Measurements from ENCODE around the gene SRBD1.

DNA sequence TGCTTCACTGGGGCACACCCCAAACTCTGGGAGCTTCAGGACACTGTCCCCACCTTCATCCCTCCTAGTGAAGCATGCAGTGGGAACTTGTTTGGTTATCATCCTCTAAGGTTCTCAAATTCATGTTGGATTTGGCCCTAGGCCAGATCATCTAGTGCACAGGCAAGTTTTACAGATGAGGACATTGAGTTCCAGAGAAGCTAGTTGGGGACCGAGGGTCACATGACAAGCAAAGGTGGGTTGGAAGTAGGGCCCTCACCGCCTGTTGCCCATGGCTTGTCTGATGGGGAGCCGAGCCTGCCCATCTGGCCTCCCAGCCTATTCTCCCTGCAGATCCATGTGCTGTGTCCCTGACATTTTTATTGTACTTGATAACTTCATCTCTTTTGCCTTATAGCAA is 43.2 kb upstream of the SRBD1 start:
- no peak for TF ChIP-seq EZH2 (IDR thresholded peaks at IDR 0.05; ENCODE audit: low read depth, unreplicated experiment)
- TF ChIP-seq, protein P1, sequence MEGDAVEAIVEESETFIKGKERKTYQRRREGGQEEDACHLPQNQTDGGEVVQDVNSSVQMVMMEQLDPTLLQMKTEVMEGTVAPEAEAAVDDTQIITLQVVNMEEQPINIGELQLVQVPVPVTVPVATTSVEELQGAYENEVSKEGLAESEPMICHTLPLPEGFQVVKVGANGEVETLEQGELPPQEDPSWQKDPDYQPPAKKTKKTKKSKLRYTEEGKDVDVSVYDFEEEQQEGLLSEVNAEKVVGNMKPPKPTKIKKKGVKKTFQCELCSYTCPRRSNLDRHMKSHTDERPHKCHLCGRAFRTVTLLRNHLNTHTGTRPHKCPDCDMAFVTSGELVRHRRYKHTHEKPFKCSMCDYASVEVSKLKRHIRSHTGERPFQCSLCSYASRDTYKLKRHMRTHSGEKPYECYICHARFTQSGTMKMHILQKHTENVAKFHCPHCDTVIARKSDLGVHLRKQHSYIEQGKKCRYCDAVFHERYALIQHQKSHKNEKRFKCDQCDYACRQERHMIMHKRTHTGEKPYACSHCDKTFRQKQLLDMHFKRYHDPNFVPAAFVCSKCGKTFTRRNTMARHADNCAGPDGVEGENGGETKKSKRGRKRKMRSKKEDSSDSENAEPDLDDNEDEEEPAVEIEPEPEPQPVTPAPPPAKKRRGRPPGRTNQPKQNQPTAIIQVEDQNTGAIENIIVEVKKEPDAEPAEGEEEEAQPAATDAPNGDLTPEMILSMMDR (conservative IDR thresholded peaks at IDR 0.05; ENCODE audit: low read depth in 2 of 2): no peak
- TF ChIP-seq EZH2phosphoT487 (IDR thresholded peaks at IDR 0.05; ENCODE audit: unreplicated experiment): no peak
- no peak for TF ChIP-seq CREB1 (CRISPR knock-in tag; IDR thresholded peaks at IDR 0.05; ENCODE audit: low read depth)
- no peak for TF ChIP-seq POLR2AphosphoS5 (IDR thresholded peaks at IDR 0.05; ENCODE audit: low read depth)
- TF ChIP-seq JUNB (IDR thresholded peaks at IDR 0.05; ENCODE audit: unreplicated experiment): no peak
- TF ChIP-seq, protein P2, sequence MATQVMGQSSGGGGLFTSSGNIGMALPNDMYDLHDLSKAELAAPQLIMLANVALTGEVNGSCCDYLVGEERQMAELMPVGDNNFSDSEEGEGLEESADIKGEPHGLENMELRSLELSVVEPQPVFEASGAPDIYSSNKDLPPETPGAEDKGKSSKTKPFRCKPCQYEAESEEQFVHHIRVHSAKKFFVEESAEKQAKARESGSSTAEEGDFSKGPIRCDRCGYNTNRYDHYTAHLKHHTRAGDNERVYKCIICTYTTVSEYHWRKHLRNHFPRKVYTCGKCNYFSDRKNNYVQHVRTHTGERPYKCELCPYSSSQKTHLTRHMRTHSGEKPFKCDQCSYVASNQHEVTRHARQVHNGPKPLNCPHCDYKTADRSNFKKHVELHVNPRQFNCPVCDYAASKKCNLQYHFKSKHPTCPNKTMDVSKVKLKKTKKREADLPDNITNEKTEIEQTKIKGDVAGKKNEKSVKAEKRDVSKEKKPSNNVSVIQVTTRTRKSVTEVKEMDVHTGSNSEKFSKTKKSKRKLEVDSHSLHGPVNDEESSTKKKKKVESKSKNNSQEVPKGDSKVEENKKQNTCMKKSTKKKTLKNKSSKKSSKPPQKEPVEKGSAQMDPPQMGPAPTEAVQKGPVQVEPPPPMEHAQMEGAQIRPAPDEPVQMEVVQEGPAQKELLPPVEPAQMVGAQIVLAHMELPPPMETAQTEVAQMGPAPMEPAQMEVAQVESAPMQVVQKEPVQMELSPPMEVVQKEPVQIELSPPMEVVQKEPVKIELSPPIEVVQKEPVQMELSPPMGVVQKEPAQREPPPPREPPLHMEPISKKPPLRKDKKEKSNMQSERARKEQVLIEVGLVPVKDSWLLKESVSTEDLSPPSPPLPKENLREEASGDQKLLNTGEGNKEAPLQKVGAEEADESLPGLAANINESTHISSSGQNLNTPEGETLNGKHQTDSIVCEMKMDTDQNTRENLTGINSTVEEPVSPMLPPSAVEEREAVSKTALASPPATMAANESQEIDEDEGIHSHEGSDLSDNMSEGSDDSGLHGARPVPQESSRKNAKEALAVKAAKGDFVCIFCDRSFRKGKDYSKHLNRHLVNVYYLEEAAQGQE (IDR thresholded peaks at IDR 0.05; ENCODE audit: unreplicated experiment): no peak
- no peak for TF ChIP-seq ZNF331 (CRISPR knock-in tag; IDR thresholded peaks at IDR 0.05; ENCODE audit: low read depth)
- TF ChIP-seq STAT1 (IDR thresholded peaks at IDR 0.05; ENCODE audit: unreplicated experiment): no peak
- no peak for TF ChIP-seq ZNF114 (CRISPR knock-in tag; IDR thresholded peaks at IDR 0.05)
- no peak for TF ChIP-seq ETS1 (IDR thresholded peaks at IDR 0.05)
- TF ChIP-seq, protein P3, sequence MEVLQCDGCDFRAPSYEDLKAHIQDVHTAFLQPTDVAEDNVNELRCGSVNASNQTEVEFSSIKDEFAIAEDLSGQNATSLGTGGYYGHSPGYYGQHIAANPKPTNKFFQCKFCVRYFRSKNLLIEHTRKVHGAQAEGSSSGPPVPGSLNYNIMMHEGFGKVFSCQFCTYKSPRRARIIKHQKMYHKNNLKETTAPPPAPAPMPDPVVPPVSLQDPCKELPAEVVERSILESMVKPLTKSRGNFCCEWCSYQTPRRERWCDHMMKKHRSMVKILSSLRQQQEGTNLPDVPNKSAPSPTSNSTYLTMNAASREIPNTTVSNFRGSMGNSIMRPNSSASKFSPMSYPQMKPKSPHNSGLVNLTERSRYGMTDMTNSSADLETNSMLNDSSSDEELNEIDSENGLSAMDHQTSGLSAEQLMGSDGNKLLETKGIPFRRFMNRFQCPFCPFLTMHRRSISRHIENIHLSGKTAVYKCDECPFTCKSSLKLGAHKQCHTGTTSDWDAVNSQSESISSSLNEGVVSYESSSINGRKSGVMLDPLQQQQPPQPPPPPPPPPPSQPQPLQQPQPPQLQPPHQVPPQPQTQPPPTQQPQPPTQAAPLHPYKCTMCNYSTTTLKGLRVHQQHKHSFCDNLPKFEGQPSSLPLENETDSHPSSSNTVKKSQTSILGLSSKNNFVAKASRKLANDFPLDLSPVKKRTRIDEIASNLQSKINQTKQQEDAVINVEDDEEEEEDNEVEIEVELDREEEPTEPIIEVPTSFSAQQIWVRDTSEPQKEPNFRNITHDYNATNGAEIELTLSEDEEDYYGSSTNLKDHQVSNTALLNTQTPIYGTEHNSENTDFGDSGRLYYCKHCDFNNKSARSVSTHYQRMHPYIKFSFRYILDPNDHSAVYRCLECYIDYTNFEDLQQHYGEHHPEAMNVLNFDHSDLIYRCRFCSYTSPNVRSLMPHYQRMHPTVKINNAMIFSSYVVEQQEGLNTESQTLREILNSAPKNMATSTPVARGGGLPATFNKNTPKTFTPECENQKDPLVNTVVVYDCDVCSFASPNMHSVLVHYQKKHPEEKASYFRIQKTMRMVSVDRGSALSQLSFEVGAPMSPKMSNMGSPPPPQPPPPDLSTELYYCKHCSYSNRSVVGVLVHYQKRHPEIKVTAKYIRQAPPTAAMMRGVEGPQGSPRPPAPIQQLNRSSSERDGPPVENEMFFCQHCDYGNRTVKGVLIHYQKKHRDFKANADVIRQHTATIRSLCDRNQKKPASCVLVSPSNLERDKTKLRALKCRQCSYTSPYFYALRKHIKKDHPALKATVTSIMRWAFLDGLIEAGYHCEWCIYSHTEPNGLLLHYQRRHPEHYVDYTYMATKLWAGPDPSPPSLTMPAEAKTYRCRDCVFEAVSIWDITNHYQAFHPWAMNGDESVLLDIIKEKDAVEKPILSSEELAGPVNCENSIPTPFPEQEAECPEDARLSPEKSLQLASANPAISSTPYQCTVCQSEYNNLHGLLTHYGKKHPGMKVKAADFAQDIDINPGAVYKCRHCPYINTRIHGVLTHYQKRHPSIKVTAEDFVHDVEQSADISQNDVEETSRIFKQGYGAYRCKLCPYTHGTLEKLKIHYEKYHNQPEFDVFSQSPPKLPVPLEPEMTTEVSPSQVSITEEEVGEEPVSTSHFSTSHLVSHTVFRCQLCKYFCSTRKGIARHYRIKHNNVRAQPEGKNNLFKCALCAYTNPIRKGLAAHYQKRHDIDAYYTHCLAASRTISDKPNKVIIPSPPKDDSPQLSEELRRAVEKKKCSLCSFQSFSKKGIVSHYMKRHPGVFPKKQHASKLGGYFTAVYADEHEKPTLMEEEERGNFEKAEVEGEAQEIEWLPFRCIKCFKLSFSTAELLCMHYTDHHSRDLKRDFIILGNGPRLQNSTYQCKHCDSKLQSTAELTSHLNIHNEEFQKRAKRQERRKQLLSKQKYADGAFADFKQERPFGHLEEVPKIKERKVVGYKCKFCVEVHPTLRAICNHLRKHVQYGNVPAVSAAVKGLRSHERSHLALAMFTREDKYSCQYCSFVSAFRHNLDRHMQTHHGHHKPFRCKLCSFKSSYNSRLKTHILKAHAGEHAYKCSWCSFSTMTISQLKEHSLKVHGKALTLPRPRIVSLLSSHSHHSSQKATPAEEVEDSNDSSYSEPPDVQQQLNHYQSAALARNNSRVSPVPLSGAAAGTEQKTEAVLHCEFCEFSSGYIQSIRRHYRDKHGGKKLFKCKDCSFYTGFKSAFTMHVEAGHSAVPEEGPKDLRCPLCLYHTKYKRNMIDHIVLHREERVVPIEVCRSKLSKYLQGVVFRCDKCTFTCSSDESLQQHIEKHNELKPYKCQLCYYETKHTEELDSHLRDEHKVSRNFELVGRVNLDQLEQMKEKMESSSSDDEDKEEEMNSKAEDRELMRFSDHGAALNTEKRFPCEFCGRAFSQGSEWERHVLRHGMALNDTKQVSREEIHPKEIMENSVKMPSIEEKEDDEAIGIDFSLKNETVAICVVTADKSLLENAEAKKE (CRISPR knock-in tag; IDR thresholded peaks at IDR 0.05): no peak
